T-helper 1 cell (primary cell): ENCODE measurements around the gene GRIN2A.

ENCODE experiments used
- DNase-seq, 5 donors: peaks; one replicate each; pipeline ENCODE4 v3.0.0-alpha.2; 2012 to 2020
- total RNA-seq, 4 donors: gene quantifications; one replicate each; lab custom pipeline; 2026; lab: John Stamatoyannopoulos, UW

GRIN2A gene
- 0 reads per million in 4 donors for total RNA-seq

DNA sequence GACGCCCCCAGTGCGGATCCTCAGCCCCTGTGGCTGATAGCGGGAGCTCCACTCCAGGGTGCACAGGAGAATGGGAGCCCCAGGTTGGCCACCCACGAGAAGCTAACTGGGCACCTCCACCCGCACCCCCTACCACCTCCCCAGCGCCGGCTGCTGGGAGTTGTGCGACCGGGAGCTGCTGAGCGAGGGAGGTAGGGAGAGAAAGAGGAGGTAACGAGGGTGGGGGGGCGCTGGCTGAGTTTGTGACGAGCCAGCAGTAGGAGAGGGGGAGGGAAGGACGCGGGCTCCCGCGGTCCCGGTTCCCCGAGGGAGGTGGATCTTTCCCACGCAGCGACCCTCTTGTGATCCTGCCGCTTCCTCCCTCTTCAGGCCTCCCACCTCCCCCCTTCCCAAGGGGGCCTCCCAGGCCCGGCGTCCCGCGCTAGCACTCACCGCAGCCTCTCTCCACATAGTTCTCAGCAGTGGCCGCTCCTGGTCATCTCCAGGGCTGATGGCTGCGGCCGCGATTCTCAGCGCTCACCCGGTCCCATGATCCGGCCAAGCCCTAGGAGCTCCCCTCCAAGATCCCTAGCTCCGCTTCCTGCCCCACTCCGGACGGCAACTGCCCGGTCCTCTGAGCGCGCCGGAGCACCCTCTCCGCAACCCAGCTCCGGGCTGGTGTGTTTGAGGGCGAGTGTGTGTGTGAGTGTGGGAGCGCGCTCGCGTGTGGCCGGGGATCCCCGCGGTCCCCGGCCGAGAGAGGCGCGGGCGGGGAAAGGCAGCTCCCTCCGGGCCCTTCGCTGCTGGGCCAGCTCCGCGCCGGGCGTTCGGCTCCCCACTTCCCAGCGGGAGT is at the start of gene GRIN2A:
Gene GRIN2A (minus strand): TSS at position 207 of the 832 bp plus-strand sequence. CDS start 2,017 bp downstream, outside the sequence.
- DNase-seq: no peak

DNA sequence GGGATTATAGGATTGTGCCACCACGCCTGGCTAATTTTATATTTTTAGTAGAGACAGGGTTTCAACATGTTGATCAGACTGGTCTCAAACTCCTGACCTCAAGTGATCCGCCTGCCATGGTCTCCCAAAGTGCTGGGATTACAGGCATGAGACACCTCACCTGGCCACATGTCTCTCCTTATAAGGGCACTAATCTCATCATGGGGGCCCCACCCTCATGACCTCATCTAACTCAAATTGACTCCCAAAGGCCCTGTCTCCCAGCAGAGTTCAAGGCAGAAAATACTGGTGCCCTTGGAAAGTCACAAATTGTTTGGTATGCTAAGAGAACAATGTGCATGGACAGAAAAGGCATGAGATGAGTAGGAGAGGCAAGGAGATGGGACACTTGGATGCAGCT is 49.3 kb upstream of the GRIN2A start:
- DNase-seq: no peak

GRCh38 chr16:10228779-10229178 is 46.6 kb upstream of the GRIN2A start:
- DNase-seq: no peak

GRCh38 chr16:10226987-10227306 is 44.7 kb upstream of the GRIN2A start:
- DNase-seq: no peak

DNA sequence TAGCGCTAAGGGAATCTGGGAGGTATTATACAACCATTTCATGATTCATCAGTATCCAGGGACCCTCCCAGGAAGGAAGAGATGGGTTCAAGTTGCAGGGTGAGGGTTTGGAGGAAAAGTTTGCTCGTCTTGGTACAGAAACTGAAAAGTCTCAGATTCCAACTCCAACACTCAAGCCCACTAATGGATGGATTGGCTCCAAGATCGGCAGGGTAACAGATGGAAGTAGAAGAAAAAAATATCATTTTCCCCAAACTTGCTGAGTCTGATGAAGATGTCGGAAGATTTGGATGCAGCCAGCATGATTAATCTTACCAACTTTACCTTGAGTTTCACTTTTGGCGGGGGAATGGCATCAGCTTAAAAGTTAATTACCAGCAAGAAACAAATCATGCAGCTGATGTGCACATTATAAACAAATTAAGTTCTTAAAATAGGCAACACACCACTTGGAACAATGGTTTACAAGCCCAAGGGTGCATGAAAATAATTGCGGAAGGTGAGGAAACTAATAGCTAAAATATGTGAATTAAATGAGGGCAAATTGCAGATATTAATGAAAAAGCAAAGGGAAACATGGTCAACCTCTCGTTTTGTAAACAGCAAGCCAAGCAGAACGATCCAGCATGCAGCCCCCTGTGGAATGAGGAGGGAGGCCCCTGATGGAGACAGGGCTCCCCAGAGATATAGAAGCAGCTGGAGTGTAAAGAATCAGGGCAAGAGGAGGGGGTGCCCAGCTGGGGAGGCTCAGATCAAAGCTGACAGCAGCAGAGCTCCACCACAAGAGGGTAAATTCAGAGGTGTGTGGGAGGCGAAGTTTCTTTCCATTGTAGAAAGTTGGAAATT is 44.1 kb upstream of the GRIN2A start:
- no peak for DNase-seq

- DNase-seq: no peak
These were observed 43.4 kb upstream of the GRIN2A start for GRCh38 chr16:10225653-10226052.

DNA sequence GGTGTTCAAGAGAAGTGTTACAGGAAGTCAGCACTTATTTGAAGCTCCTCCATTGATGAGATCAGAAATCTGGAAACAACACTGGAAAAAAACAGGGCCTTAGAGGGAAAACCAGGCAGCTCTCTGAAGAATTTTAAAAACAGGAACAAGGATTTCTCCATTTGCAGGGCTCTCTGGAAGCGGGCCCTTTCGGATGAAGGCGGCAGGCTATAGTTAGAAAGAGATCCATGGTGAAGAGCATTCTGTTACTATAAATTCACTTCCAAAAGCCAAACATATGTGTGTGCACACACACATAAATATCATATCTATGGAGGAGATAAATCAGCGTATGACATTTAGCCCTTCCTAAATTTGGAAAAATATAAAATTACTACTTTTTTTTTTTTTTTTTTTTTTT is 42.6 kb upstream of the GRIN2A start:
- no peak for DNase-seq

DNA sequence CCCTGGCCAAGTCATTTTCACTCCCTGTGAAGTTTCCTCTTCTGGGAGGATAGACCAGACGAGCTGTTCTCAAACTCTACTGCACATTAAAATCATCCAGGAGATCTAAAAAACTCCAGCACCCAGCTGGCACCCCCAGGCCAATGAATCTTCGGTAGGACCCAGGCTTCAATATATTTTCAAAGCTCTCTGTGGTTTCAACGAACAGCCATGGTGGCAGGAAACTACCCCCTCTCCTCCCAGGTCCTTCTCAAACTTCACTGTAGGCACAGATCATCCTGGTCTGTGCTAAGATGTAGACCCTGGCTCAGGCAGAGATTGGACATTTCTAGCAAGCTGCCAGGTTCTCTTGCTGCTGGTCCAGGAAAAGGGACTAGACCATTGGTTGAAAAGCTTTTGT is 38.7 kb upstream of the GRIN2A start:
- no peak for DNase-seq

- DNase-seq: no peak
These were observed 37.5 kb upstream of the GRIN2A start for GRCh38 chr16:10219742-10220141.

- DNase-seq: no peak
These were observed 36.4 kb upstream of the GRIN2A start for GRCh38 chr16:10218490-10219206.

GRCh38 chr16:10213748-10214147 is 31.5 kb upstream of the GRIN2A start:
- DNase-seq: no peak

- DNase-seq: no peak
These were observed 28.7 kb upstream of the GRIN2A start for GRCh38 chr16:10210944-10211343.

- no peak for DNase-seq
These were observed 24.6 kb upstream of the GRIN2A start for GRCh38 chr16:10206865-10207264.

DNA sequence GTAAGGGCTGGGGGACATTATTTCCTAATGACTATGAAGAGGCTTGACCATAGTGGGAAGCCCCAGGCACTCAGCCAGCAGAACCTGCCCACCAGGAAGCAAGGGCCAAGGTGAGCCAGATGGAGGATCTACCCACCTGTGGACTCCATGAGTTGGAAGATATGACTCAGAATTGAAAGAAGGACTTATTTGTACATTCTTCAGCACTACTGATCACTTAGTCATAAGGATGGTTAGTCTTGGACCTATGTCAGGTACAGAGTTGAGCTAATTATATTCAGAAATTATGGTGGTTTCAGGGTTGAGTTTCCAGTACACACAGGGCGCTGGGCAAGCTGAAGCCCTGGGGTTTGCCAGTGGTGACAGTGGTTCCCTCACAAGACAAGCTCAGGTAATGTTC is 24.0 kb upstream of the GRIN2A start:
- DNase-seq: no peak

GRCh38 chr16:10205688-10206087 is 23.5 kb upstream of the GRIN2A start:
- no peak for DNase-seq

DNA sequence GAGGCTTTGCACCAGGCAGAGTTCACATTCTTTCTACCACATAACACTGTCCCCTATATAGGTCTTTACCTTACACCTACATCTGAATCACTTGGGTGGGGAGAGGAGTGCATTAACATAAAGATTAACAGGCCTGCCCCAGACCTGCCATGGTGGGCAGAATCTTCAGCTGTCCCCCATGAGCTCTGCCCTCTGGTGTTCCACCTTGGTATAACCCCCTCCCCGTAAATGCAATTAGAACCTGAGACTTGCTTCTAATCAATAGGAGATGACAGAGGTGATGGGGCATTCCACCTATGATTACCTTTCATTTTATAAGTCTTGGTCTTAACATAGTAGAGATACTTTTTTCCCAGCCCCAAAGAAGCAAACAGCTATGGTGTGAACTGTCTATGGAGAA is 20.4 kb upstream of the GRIN2A start:
- DNase-seq: no peak

DNA sequence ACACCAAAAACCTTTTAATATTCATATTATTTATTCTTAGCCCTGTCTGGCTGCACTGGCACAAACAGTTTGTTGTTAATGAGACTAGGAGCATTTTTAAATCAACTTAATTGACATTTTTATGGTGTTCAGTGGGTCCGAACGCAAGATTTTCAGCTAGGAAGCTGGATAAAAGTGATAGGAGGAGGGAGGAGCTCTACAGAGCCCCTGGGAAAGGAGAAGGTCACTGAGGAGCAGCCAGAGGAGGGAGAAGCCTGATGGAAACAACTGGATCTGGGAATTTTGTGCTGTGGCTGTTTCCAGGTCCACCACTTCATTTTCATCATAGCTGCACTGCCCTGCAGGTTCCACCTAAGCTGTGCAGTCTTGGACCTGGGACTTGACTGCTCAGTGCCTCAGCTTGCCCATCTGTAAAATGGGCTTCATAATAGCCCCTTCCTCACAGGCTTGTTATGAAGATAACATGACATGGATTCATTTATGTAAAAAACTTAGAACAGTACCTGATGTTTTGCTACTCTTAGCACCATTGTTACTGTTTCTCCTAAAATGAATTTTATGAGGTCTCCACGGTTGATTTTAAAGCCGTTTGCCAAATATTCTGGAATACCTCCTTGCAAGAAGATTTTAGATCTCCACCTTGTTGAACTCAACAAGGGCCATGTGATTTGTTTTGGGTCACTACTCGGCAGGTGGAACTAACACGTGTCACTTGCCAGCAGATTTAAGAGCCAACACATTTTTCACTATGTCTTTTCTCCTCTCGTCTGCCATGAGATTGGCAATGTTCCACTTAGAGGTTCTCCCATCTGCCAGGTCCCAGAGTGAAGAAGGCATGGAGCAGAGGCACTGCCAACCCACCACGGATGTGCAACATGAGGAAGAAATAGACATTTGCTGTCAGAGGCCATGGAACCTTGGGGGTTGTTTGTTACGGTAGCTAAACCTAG is 18.7 kb upstream of the GRIN2A start:
- DNase-seq: no peak

GRCh38 chr16:10196999-10197398 is 14.8 kb upstream of the GRIN2A start:
- DNase-seq: no peak

DNA sequence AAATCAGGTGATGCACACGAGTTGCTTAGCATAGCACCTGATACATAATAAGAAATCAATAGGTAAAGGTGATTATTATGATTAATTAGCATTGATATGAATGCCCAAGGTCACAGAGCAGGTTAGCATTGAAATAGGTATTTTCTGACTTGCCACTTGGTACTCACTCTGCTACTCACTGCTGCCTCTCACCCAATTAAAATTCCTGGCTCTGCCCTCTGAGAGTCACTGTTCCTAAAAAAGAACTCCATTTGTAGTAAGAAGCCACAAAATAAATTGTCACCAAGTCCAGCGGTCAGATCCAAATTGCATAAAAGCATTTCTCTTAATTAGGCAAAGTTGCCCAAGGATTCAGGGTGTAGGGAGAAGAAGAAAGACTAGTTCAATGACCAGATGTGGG is 8.9 kb upstream of the GRIN2A start:
- no peak for DNase-seq

DNA sequence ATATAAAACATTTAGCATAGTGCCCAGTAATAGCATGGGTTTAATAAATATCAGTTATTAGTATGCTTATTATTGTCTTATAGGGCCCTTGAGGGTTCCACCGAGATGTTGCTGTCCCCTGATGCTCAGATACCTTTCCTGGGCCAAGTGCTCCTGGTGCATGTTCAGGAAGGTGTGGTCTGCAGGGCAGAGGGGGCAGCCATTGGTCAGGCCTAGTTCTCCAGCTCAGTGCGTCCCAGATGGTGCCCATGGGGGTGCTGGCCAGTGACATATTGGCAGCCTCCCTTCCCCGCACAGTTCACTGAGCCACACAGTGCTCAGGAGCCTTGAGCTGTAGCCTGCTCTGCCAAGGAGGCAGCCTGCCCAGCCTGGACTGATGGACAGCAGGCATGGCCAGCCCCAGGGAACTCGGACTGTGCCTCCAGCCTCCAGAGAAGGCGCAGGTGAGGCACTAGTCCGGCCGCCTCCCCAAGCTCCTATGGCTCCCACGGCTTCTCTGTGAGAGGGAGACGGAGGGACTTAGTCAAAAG is 7.7 kb upstream of the GRIN2A start:
- no peak for DNase-seq

DNA sequence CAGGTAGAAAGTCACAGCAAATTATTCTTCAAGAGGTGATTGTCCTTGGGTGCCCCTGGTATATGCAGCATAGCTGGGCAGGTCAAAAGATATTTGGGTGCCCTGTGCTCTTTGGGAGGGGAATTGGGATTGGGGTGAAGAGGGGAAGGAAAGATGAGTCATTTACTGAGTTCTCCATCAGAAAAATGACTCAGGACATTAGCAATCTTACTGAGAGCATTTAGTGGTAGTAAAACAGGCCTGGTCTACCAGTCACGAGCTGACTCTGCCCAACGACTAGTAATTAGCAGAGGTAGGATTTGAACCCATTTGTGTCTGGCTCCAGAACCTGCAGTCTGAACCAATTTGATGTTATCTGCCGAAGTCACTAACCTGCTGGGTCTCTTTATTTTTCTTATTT is 6.0 kb upstream of the GRIN2A start:
- no peak for DNase-seq
